Heart left ventricle (tissue), 13 donors: ENCODE data around the gene MBD3L2B.

Experiments used
- POLR2A ChIP-seq, 2 donors: fragments of 450-650 bp; IDR thresholded peaks; one replicate each; pipeline ENCODE4 v1.6.1; 2017; ENCODE audit warnings: antibody characterized with exemption in 2 of 2, mild to moderate bottlenecking in 2 of 2, moderate library complexity in 2 of 2
- TF ChIP-seq, protein P1 (sequence below), 12 donors: fragments of 200-600 bp; sonication (generic) in 4 of 12; IDR thresholded peaks; one replicate each; pipeline versions ENCODE4 v1.5.0 to v1.8.0; 2018 to 2022; ENCODE audit warnings: antibody characterized with exemption in 12 of 12, mild to moderate bottlenecking in 5 of 12
- donor health status: ischemic (EF 13 %, LVEDD 7.1; RV severe dilation, severe dysfunction).
- donor health status: DM: no; HTN: yes; CAD: no.
- donor health status: DM: no; HTN: no; CAD: no.
- donor health status: ischemic (EF 25% LVEDD 6.9; RV normal size, moderate dysfunction).
- donor health status: ischemic (EF 25% LVEDD 5.7; RV mildly dilated, moderate dysfunction).
- donor health status: ischemic (EF 35%, LVEDD 5.7; RV mildly dilated, moderate dysfunction).
- donor health status: nonischemic (EF 11% LVEDD 7.7; RV severe dilation, severe dysfunction).
- donor health status: DM: yes; HTN: yes; CAD: no.
- donor health status: PGD.
- donor health status: ischemic (EF 29% LVEDD 5.4; RV normal size, mild dysfunction).
- donor health status: nonischemic (EF 23%, LVEDD 6.1; RV moderate dilation, normal function).

DNA sequence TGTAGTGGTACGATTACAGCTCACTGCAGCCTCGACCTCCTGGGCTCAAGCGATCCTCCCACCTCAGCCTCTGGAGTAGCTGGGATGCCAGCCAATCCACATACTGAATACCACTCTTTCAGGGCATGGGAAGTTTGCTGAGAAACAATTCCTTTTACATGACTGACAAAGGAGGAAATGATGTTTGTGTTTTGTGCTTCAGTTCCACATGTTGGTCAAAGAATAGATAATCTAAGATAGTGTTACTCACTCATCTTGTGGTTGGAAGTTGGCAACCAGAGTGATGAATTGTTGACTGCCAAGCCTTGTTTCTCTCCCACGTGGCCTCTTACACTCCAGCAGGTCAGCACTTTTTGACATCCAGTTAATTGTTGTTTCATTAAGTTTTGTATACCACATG is 7.6 kb downstream of the MBD3L2B start:
- TF ChIP-seq, protein P1, sequence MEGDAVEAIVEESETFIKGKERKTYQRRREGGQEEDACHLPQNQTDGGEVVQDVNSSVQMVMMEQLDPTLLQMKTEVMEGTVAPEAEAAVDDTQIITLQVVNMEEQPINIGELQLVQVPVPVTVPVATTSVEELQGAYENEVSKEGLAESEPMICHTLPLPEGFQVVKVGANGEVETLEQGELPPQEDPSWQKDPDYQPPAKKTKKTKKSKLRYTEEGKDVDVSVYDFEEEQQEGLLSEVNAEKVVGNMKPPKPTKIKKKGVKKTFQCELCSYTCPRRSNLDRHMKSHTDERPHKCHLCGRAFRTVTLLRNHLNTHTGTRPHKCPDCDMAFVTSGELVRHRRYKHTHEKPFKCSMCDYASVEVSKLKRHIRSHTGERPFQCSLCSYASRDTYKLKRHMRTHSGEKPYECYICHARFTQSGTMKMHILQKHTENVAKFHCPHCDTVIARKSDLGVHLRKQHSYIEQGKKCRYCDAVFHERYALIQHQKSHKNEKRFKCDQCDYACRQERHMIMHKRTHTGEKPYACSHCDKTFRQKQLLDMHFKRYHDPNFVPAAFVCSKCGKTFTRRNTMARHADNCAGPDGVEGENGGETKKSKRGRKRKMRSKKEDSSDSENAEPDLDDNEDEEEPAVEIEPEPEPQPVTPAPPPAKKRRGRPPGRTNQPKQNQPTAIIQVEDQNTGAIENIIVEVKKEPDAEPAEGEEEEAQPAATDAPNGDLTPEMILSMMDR (IDR thresholded peaks at IDR 0.05), result no peak
- TF ChIP-seq POLR2A (IDR thresholded peaks at IDR 0.05), result no peak
